ENCODE measurements around the gene SUFU. TPM values are rescaled to one million over a fixed set of nuclear protein-coding genes. Genes with fewer than 3 reads are reported as not detected.

The SUFU gene
- polyA plus RNA-seq, 1 experiment = 8.5 TPM

- POLR2A ChIA-PET = interaction anchor here (0.6 kb wide), 1 partner anchor 127 kb away, joined by 4 read pairs; no protein-coding TSS in a partner anchor
- no peaks in the 10 kb centered on the region for H3K27me3 ChIP-seq (ENCODE audit: control insufficient read depth, insufficient read depth, low read length)
- CTCF ChIA-PET = interaction anchor here (1.0 kb wide), 1 partner anchor 15 kb away, joined by 3 read pairs; the partner anchor contains the start of gene SUFU
- no peak for DNase-seq (ENCODE audit: low read depth)
- TF ChIP-seq CTCF (IDR thresholded peaks at IDR 0.05; ENCODE audit: insufficient read depth, low read depth, low read length) = no peak
- H3K36me3 ChIP-seq (ENCODE audit: control insufficient read depth, insufficient read depth, low read length) = peaks cover 8% of the 10 kb centered on the region
- H3K4me3 ChIP-seq (ENCODE audit: low read depth, low read length) = no peak overlapping the region
Measured at GRCh38 chr10:102519246-102519825, 15.6 kb downstream of the SUFU start.

- CTCF ChIA-PET = interaction anchor here (1.0 to 1.4 kb wide), 4 partner anchors 18 to 31 kb away, joined by 3 to 4 read pairs (median 4); partner anchors contain the start of gene ACTR1A
Measured at GRCh38 chr10:102522874-102523249, 19.1 kb downstream of the SUFU start.

GRCh38 chr10:102523250-102524029, 19.7 kb downstream of the SUFU start:
- H3K4me3 ChIP-seq (ENCODE audit: low read depth, low read length) = no peak overlapping the region
- POLR2A ChIA-PET = no interaction called here
- TF ChIP-seq CTCF (IDR thresholded peaks at IDR 0.05; ENCODE audit: insufficient read depth, low read depth, low read length) = no peak

More at GRCh38 chr10:102522874-102523249, 19.1 kb downstream of the SUFU start:
- H3K27me3 ChIP-seq (ENCODE audit: control insufficient read depth, insufficient read depth, low read length) = no peaks in the 10 kb centered on the region
- no peak for TF ChIP-seq CTCF (IDR thresholded peaks at IDR 0.05; ENCODE audit: insufficient read depth, low read depth, low read length)
- H3K36me3 ChIP-seq (ENCODE audit: control insufficient read depth, insufficient read depth, low read length) = peaks cover 2% of the 10 kb centered on the region
- no peak for DNase-seq (ENCODE audit: low read depth)
- H3K4me3 ChIP-seq (ENCODE audit: low read depth, low read length) = no peak overlapping the region
- POLR2A ChIA-PET = no interaction called here

GRCh38 chr10:102524746-102525145, 21.0 kb downstream of the SUFU start:
- ChIA-PET CTCF (no interaction called here), POLR2A (interaction anchor here (0.6 kb wide), 1 partner anchor 16 kb away, joined by 25 read pairs; no protein-coding TSS in a partner anchor)
- no peak for DNase-seq (ENCODE audit: low read depth)
- no peaks in the 10 kb centered on the region for H3K27me3 ChIP-seq (ENCODE audit: control insufficient read depth, insufficient read depth, low read length)
- peaks cover 2% of the 10 kb centered on the region for H3K36me3 ChIP-seq (ENCODE audit: control insufficient read depth, insufficient read depth, low read length)
- no peak for TF ChIP-seq CTCF (IDR thresholded peaks at IDR 0.05; ENCODE audit: insufficient read depth, low read depth, low read length)
- H3K4me3 ChIP-seq (ENCODE audit: low read depth, low read length) = no peak overlapping the region

More at GRCh38 chr10:102523250-102524029, 19.7 kb downstream of the SUFU start:
- H3K27me3 ChIP-seq (ENCODE audit: control insufficient read depth, insufficient read depth, low read length) = no peaks in the 10 kb centered on the region
- H3K36me3 ChIP-seq (ENCODE audit: control insufficient read depth, insufficient read depth, low read length) = peaks cover 2% of the 10 kb centered on the region
- CTCF ChIA-PET = interaction anchor here (1.0 to 1.4 kb wide), 3 partner anchors 19 to 30 kb away, joined by 3 to 4 read pairs (median 3); partner anchors contain the start of gene ACTR1A
- no peak for DNase-seq (ENCODE audit: low read depth)

- H3K27me3 ChIP-seq (ENCODE audit: control insufficient read depth, insufficient read depth, low read length) = no peaks in the 10 kb centered on the region
- H3K36me3 ChIP-seq (ENCODE audit: control insufficient read depth, insufficient read depth, low read length) = peaks cover 2% of the 10 kb centered on the region
- ChIA-PET POLR2A (interaction anchor here (0.6 kb wide), 1 partner anchor 10 kb away, joined by 3 read pairs; no protein-coding TSS in a partner anchor), CTCF (interaction anchor here (1.2 to 1.4 kb wide), 2 partner anchors 18 to 25 kb away, joined by 4 read pairs; partner anchors contain the start of gene ACTR1A)
- DNase-seq (ENCODE audit: low read depth) = no peak
- no peak for TF ChIP-seq CTCF (IDR thresholded peaks at IDR 0.05; ENCODE audit: insufficient read depth, low read depth, low read length)
- no peak overlapping the region for H3K4me3 ChIP-seq (ENCODE audit: low read depth, low read length)
Measured at GRCh38 chr10:102527546-102527945, 23.8 kb downstream of the SUFU start.

Data from BJ (cell line).